Hepatocyte (in vitro differentiated cells): ENCODE data around the gene ZNF229. TPM values are rescaled to one million over a fixed set of nuclear protein-coding genes. Genes with fewer than 3 reads are reported as not detected.
"Not testable (repeated sequence)": the region's sequence is repeated elsewhere in the genome, so short reads cannot be mapped to it uniquely, and the experiment has no call there.

Experiments used
- DNase-seq: peaks from one replicate; pipeline ENCODE4 v3.0.0-alpha.2; 2016; ENCODE audit warnings: low spot score
- H2AFZ ChIP-seq: fragments of 200-600 bp; sonication (generic); 2 replicates; pipeline ENCODE4 v1.6.0; 2016; ENCODE audit warnings: antibody characterized with exemption, mild to moderate bottlenecking
- H3K27ac ChIP-seq: fragments of 200-600 bp; sonication (generic); 2 replicates; pipeline ENCODE4 v1.5.1; 2016; ENCODE audit warnings: mild to moderate bottlenecking
- H3K27me3 ChIP-seq: fragments of 200-600 bp; sonication (generic); 2 replicates; pipeline ENCODE4 v1.6.1; 2016
- H3K36me3 ChIP-seq: fragments of 200-600 bp; sonication (generic); replicated peaks from 2 replicates; pipeline ENCODE4 v1.5.1; 2016; ENCODE audit warnings: low read depth; ENCODE audit not compliant: insufficient read depth
- H3K4me1 ChIP-seq: fragments of 200-600 bp; sonication (generic); 2 replicates; pipeline ENCODE4 v1.5.1; 2016; ENCODE audit warnings: mild to moderate bottlenecking, moderate library complexity; ENCODE audit not compliant: insufficient read depth
- H3K4me2 ChIP-seq: fragments of 200-600 bp; sonication (generic); 2 replicates; pipeline ENCODE4 v1.6.0; 2016
- H3K4me3 ChIP-seq: fragments of 200-600 bp; sonication (generic); 2 replicates; pipeline ENCODE4 v1.5.1; 2016; ENCODE audit warnings: mild to moderate bottlenecking
- H3K79me2 ChIP-seq: fragments of 200-600 bp; sonication (generic); 2 replicates; pipeline ENCODE4 v1.6.0; 2017; ENCODE audit warnings: mild to moderate bottlenecking
- H3K9me2 ChIP-seq: fragments of 200-600 bp; sonication (generic); replicated peaks from 2 replicates; pipeline ENCODE4 v1.6.0; 2017; ENCODE audit warnings: mild to moderate bottlenecking; ENCODE audit not compliant: insufficient read depth
- H3K9me3 ChIP-seq: fragments of 200-600 bp; sonication (generic); 2 replicates; pipeline ENCODE4 v1.5.1; 2016; ENCODE audit warnings: low read depth, mild to moderate bottlenecking
- H4K20me1 ChIP-seq: fragments of 200-600 bp; sonication (generic); 2 replicates; pipeline ENCODE4 v1.6.0; 2016; ENCODE audit warnings: mild to moderate bottlenecking; ENCODE audit not compliant: insufficient read depth, poor library complexity, severe bottlenecking
- EZH2 ChIP-seq: fragments of 200-600 bp; sonication (generic); IDR thresholded peaks from 2 replicates; pipeline ENCODE4 v1.6.1; 2016; ENCODE audit warnings: antibody characterized with exemption, mild to moderate bottlenecking, borderline replicate concordance
- EZH2phosphoT487 ChIP-seq: fragments of 200-600 bp; sonication (generic); IDR thresholded peaks from one replicate; pipeline ENCODE4 v1.6.1; 2018; ENCODE audit warnings: antibody characterized with exemption, mild to moderate bottlenecking, low read depth, moderate library complexity; ENCODE audit not compliant: unreplicated experiment, severe bottlenecking
- WGBS: methylation state at CpG from one replicate; pipeline ENCODE4 v1.1.6; 2016; ENCODE audit warnings: low lambda C conversion rate; ENCODE audit errors: missing lambda C conversion rate; 5-methylcytosine and 5-hydroxymethylcytosine counted together
- polyA plus RNA-seq: library from polyadenylated mRNA; unstranded; fragments of >200 nt; fragmentation: Nextera tagmentation; extraction: Ambion mirVana; gene quantifications from 2 replicates; pipeline ENCODE4 v1.2.1, GENCODE V29; 2016
- total RNA-seq: library from RNA; depleted of rRNA; stranded (reverse); fragments of >200 nt; gene quantifications from 2 replicates; pipeline ENCODE4 v1.2.3, GENCODE V29; 2014
- TF ChIP-seq, protein P1 (sequence below): fragments of 200-600 bp; sonication (generic); IDR thresholded peaks from 2 replicates; pipeline ENCODE4 v1.5.1; 2016; ENCODE audit warnings: antibody characterized with exemption, mild to moderate bottlenecking; ENCODE audit not compliant: poor library complexity

The ZNF229 gene
- total and polyA plus RNA-seq, 2 experiments from 2014 or later = 6.6 to 15.2 TPM

DNA sequence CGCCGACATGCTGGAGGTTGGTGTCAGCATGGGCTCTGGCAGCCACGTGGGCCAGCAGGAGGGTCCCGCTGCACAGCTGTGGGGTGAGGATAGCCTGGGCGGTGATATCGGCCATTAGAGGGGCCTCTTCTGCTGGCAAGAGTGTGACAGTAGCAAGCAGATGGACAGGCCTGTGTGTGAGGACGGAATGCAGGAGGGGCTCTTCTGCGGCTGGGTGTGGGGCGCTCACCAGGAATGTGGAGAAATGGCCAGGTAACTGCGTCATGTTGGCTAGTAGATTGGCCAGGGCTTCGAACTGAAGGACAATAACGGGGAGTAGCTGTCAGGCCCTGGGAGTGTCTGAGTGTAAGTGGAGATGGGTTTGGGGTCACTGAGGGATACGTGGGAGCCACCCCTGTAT is 7.7 kb upstream of the ZNF229 start:
- H3K36me3 ChIP-seq, H3K9me3 ChIP-seq, H4K20me1 ChIP-seq, H2AFZ ChIP-seq, DNase-seq, H3K4me3 ChIP-seq, H3K27ac ChIP-seq, H3K27me3 ChIP-seq, H3K79me2 ChIP-seq, H3K9me2 ChIP-seq, H3K4me2 ChIP-seq, H3K4me1 ChIP-seq: not testable (repeated sequence)
- 85% methylated on average over 9 of the region's 13 CpGs for WGBS

DNA sequence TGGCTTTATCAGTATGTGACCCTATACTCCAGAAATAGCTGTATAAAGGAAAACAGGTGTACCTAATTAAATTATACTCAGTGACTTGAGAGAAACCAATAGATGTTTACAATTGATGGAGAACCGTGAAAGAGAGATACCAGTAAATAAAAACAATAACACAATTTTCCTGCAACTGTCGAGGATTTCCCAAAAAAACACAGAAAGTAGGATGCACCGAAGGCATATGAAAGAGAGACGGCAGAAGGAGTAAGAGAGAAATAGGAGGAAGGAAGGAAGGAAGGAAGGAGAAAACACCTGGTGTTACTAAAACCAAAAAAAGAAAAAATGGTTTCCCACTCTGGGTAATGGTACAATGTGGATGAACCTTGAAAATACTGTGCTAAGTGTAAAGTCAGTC is 6.8 kb upstream of the ZNF229 start:
- Histone ChIP-seq H2AFZ (no peak overlapping the region), H3K27me3 (no peaks in the 10 kb centered on the region), H3K36me3 (no peaks in the 10 kb centered on the region), H3K4me1 (no peaks in the 10 kb centered on the region), H3K9me2 (no peaks in the 10 kb centered on the region), H3K79me2 (no peaks in the 10 kb centered on the region), H3K4me3 (no peak overlapping the region), H4K20me1 (no peaks in the 10 kb centered on the region), H3K9me3 (no peaks in the 10 kb centered on the region), H3K27ac (no peak overlapping the region), H3K4me2 (no peak overlapping the region)
- WGBS = 85% methylated on average over 4 of the region's 4 CpGs
- DNase-seq = no peak
- TF ChIP-seq EZH2phosphoT487 (no peak), EZH2 (no peak)
- TF ChIP-seq, protein P1, sequence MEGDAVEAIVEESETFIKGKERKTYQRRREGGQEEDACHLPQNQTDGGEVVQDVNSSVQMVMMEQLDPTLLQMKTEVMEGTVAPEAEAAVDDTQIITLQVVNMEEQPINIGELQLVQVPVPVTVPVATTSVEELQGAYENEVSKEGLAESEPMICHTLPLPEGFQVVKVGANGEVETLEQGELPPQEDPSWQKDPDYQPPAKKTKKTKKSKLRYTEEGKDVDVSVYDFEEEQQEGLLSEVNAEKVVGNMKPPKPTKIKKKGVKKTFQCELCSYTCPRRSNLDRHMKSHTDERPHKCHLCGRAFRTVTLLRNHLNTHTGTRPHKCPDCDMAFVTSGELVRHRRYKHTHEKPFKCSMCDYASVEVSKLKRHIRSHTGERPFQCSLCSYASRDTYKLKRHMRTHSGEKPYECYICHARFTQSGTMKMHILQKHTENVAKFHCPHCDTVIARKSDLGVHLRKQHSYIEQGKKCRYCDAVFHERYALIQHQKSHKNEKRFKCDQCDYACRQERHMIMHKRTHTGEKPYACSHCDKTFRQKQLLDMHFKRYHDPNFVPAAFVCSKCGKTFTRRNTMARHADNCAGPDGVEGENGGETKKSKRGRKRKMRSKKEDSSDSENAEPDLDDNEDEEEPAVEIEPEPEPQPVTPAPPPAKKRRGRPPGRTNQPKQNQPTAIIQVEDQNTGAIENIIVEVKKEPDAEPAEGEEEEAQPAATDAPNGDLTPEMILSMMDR = no peak

DNA sequence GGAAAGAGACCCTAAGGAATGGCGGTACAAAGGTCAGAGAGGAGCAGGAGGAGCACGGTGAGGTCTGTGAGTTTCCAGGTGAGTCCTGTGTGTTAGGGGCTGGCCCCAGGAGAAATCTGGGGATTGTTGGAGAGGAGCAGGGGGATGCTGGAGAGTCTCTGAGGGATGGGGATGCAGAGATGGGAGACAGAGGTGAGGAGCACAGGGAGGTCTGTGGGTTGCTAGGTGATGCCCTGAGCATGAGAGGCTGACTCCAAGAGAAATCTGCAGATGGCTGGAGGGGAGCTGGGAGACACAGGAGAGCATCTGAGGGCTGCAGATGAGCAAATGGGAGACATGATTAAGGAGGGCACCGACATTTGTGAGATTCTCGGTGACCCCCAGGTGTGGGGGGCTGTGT is 4.1 kb upstream of the ZNF229 start:
- H3K9me3 ChIP-seq = no peaks in the 10 kb centered on the region
- H3K79me2 ChIP-seq = peaks cover 5% of the 10 kb centered on the region
- H4K20me1 ChIP-seq = no peaks in the 10 kb centered on the region
- H3K36me3 ChIP-seq = no peaks in the 10 kb centered on the region
- 92% methylated on average over 4 of the region's 4 CpGs for WGBS
- TF ChIP-seq EZH2 = no peak
- TF ChIP-seq, protein P1 = no peak
- no peak for TF ChIP-seq EZH2phosphoT487
- H3K27ac ChIP-seq = no peak overlapping the region
- no peaks in the 10 kb centered on the region for H3K9me2 ChIP-seq
- no peaks in the 10 kb centered on the region for H3K4me1 ChIP-seq
- H2AFZ ChIP-seq = no peak overlapping the region
- no peak overlapping the region for H3K4me2 ChIP-seq
- no peak for DNase-seq
- no peaks in the 10 kb centered on the region for H3K27me3 ChIP-seq
- H3K4me3 ChIP-seq = no peak overlapping the region

DNA sequence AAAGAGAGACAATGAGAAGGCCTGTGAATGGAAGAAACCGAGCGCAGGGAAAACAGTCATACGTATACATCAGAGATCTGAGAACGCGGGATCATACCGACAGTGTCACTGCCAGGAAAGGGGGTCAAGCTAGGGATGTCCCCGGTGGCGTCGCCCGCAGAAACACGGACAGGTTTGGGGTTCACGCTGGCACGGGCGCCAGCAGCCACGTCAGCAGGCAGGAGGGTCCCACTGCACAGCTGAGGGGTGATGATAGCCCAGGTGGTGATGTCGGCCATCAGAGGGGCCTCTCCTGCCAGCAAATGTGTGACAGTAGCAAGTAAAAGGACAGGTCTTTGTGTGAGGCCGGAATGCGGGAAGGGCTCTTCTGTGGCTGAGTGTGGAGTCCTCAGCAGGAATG is 3.4 kb upstream of the ZNF229 start:
- H3K4me2 ChIP-seq = no peak overlapping the region
- no peak overlapping the region for H3K27ac ChIP-seq
- DNase-seq = no peak
- no peak for TF ChIP-seq EZH2phosphoT487
- TF ChIP-seq EZH2 = no peak
- TF ChIP-seq, protein P1 = no peak
- no peaks in the 10 kb centered on the region for H3K9me3 ChIP-seq
- H3K27me3 ChIP-seq = no peaks in the 10 kb centered on the region
- no peaks in the 10 kb centered on the region for H4K20me1 ChIP-seq
- no peak overlapping the region for H2AFZ ChIP-seq
- 93% methylated on average over 18 of the region's 18 CpGs for WGBS
- H3K36me3 ChIP-seq = no peaks in the 10 kb centered on the region
- H3K79me2 ChIP-seq = peaks cover 11% of the 10 kb centered on the region
- H3K4me3 ChIP-seq = no peak overlapping the region
- H3K4me1 ChIP-seq = no peaks in the 10 kb centered on the region
- H3K9me2 ChIP-seq = no peaks in the 10 kb centered on the region
